CD4-positive, alpha-beta T cell treated with Interleukin-6 for 4 hours (primary cell): ENCODE measurements around the gene PMS1.
"Not testable (repeated sequence)": the region's sequence is repeated elsewhere in the genome, so short reads cannot be mapped to it uniquely, and the experiment has no call there.

Experiments
- DNase-seq: peaks from one replicate; pipeline ENCODE4 v3.0.0-alpha.2; 2020; ENCODE audit warnings: mixed read lengths

Gene PMS1

GRCh38 chr2:189783927-189784867, at the start of gene PMS1, which contains the start of gene ORMDL1:
Gene PMS1 (plus strand): TSS chr2:189784450. CDS start chr2:189791810, 7,360 bp downstream.
Gene ORMDL1 (minus strand): TSS chr2:189784339. CDS start chr2:189782595, 1,744 bp downstream.
- DNase-seq, result peak; percentile 94

- peak; percentile 56 for DNase-seq
Observed at GRCh38 chr2:189751080-189751658, 33.1 kb upstream of the PMS1 start.

- DNase-seq, result no peak
Observed at GRCh38 chr2:189756311-189756952, 27.8 kb upstream of the PMS1 start.

GRCh38 chr2:189760154-189760553, 24.1 kb upstream of the PMS1 start:
- not testable (repeated sequence) for DNase-seq

GRCh38 chr2:189762229-189762550, 22.1 kb upstream of the PMS1 start:
- DNase-seq, result no peak

- DNase-seq, result peak; percentile 94
Observed at GRCh38 chr2:189762551-189763298, 21.5 kb upstream of the PMS1 start, which contains the start of gene OSGEPL1. Gene OSGEPL1 (minus strand): TSS chr2:189762792. CDS start chr2:189761640, 1,152 bp downstream.

- no peak for DNase-seq
Observed at GRCh38 chr2:189763908-189764661, 20.2 kb upstream of the PMS1 start.

- DNase-seq, result no peak
Observed at GRCh38 chr2:189770590-189771322, 13.5 kb upstream of the PMS1 start.

GRCh38 chr2:189772212-189772611, 12.0 kb upstream of the PMS1 start:
- DNase-seq, result no peak

- DNase-seq, result no peak
Observed at GRCh38 chr2:189782221-189782671, 2.0 kb upstream of the PMS1 start.

- DNase-seq, result no peak
Observed at GRCh38 chr2:189783451-189783926, 761 bp upstream of the PMS1 start.

- DNase-seq, result no peak
Observed at GRCh38 chr2:189791338-189792042, 7.2 kb downstream of the PMS1 start.

GRCh38 chr2:189794310-189794709, 10.1 kb downstream of the PMS1 start:
- no peak for DNase-seq

GRCh38 chr2:189797902-189798301, 13.7 kb downstream of the PMS1 start:
- no peak for DNase-seq

- no peak for DNase-seq
Observed at GRCh38 chr2:189798312-189799029, 14.2 kb downstream of the PMS1 start.

- no peak for DNase-seq
Observed at GRCh38 chr2:189799030-189799331, 14.7 kb downstream of the PMS1 start.

- DNase-seq, result no peak
Observed at GRCh38 chr2:189799531-189799930, 15.3 kb downstream of the PMS1 start.

- DNase-seq, result no peak
Observed at GRCh38 chr2:189802396-189802912, 18.2 kb downstream of the PMS1 start.

- no peak for DNase-seq
Observed at GRCh38 chr2:189803431-189803830, 19.2 kb downstream of the PMS1 start.
